Right lung (tissue), 5 donors: Measurements from ENCODE around the gene LRRC15. TPM values are rescaled to one million over a fixed set of nuclear protein-coding genes. Genes with fewer than 3 reads are reported as not detected.

Experiments
- polyA plus RNA-seq, 5 donors: library from polyadenylated mRNA; unstranded; fragments of 120-200 nt; gene quantifications; one replicate each; pipeline versions ENCODE4 v1.2.1 to v1.2.3, GENCODE V29; 2013; ENCODE audit warnings: inconsistent platforms in 1 of 5, low replicate concordance in 1 of 5; ENCODE audit not compliant: insufficient read length in 5 of 5, insufficient read depth in 1 of 5

Gene LRRC15
- polyA plus RNA-seq, 5 donors, result 0.04 to 0.16 (median 0.06) TPM

Other genes starting within 250 kb of the LRRC15 start
- gene HES1, start 233.6 kb downstream of the LRRC15 start, polyA plus RNA-seq, result 100 to 1,000 TPM in 4 of 5 donors, 10 to 100 TPM in 1; 84.7 to 142 (median 113) TPM
- gene CPN2, start 18.4 kb downstream of the LRRC15 start, polyA plus RNA-seq, result under 1 TPM in 1 of 5 donors, not detected in 4; 0.17 TPM
- gene GP5, start 29.5 kb upstream of the LRRC15 start, polyA plus RNA-seq, result under 1 TPM; 0.54 to 0.78 (median 0.65) TPM
- 10 to 100 TPM; 33.4 to 74.2 (median 56.4) TPM for gene ATP13A3, start 117.3 kb upstream of the LRRC15 start, polyA plus RNA-seq